Large intestine (tissue), 3 donors: Measurements from ENCODE around the gene ESR2. TPM values are rescaled to one million over a fixed set of nuclear protein-coding genes. Genes with fewer than 3 reads are reported as not detected.
A peak's percentile ranks its signal among the peaks of the same experiment; 100 is the strongest.
"Not testable (repeated sequence)": the region's sequence is repeated elsewhere in the genome, so short reads cannot be mapped to it uniquely, and the experiment has no call there.

ENCODE experiments used
- DNase-seq, 2 donors: peaks; one replicate each; pipeline versions ENCODE4 v3.0.0 to v3.0.0-alpha.2; 2013
- H3K27ac ChIP-seq: one replicate; pipeline ENCODE4 v1.5.1; 2013; ENCODE audit warnings: low read length
- H3K27me3 ChIP-seq: 2 replicates; pipeline ENCODE4 v1.6.1; 2013; ENCODE audit warnings: low read length; ENCODE audit not compliant: control insufficient read depth, insufficient read depth
- H3K36me3 ChIP-seq: 2 replicates; pipeline ENCODE4 v1.6.1; 2013; ENCODE audit warnings: low read length; ENCODE audit not compliant: control insufficient read depth, insufficient read depth
- H3K4me1 ChIP-seq: one replicate; pipeline ENCODE4 v1.6.1; 2013; ENCODE audit warnings: low read length; ENCODE audit not compliant: control insufficient read depth, insufficient read depth
- H3K4me3 ChIP-seq: one replicate; pipeline ENCODE4 v1.5.1; 2013; ENCODE audit warnings: low read length
- H3K9me3 ChIP-seq: one replicate; pipeline ENCODE4 v1.6.1; 2013; ENCODE audit warnings: mild to moderate bottlenecking, low read depth, low read length, moderate library complexity; ENCODE audit not compliant: control insufficient read depth
- WGBS: methylation state at CpG from one replicate; pipeline ENCODE4 v1.1.5; 2013; ENCODE audit warnings: low lambda C conversion rate; ENCODE audit not compliant: insufficient coverage; 5-methylcytosine and 5-hydroxymethylcytosine counted together
- polyA plus RNA-seq: library from polyadenylated mRNA; unstranded; fragments of 120-200 nt; gene quantifications from one replicate; pipeline ENCODE4 v1.2.1, GENCODE V29; 2013

ESR2 gene
- polyA plus RNA-seq, 1 donor: 0.66 TPM

- Histone ChIP-seq H3K36me3 (peaks cover 51% of the 10 kb centered on the region), H3K4me3 (no peak overlapping the region), H3K4me1 (no peaks in the 10 kb centered on the region), H3K9me3 (no peaks in the 10 kb centered on the region), H3K27ac (no peak overlapping the region), H3K27me3 (no peaks in the 10 kb centered on the region)
- WGBS: 100% methylated on average over 1 of the region's 2 CpGs
- DNase-seq: no peak
Observed at GRCh38 chr14:64158608-64159007, 135.6 kb downstream of the ESR2 start.

GRCh38 chr14:64149921-64150320 is 144.2 kb downstream of the ESR2 start:
- Histone ChIP-seq H3K27me3 (no peaks in the 10 kb centered on the region), H3K4me3 (no peak overlapping the region), H3K9me3 (no peaks in the 10 kb centered on the region), H3K4me1 (no peaks in the 10 kb centered on the region), H3K27ac (no peak overlapping the region), H3K36me3 (peaks cover 45% of the 10 kb centered on the region)
- no CpG with 5 or more reads among the region's 8 CpGs for WGBS
- DNase-seq: no peak

- no peaks in the 10 kb centered on the region for H3K4me1 ChIP-seq
- H3K36me3 ChIP-seq: peaks cover 52% of the 10 kb centered on the region
- H3K9me3 ChIP-seq: no peaks in the 10 kb centered on the region
- WGBS: no CpG with 5 or more reads among the region's 7 CpGs
- DNase-seq: no peak
- no peaks in the 10 kb centered on the region for H3K27me3 ChIP-seq
- H3K4me3 ChIP-seq: no peak overlapping the region
- H3K27ac ChIP-seq: no peak overlapping the region
Observed at GRCh38 chr14:64147126-64147790, 146.9 kb downstream of the ESR2 start.

DNA sequence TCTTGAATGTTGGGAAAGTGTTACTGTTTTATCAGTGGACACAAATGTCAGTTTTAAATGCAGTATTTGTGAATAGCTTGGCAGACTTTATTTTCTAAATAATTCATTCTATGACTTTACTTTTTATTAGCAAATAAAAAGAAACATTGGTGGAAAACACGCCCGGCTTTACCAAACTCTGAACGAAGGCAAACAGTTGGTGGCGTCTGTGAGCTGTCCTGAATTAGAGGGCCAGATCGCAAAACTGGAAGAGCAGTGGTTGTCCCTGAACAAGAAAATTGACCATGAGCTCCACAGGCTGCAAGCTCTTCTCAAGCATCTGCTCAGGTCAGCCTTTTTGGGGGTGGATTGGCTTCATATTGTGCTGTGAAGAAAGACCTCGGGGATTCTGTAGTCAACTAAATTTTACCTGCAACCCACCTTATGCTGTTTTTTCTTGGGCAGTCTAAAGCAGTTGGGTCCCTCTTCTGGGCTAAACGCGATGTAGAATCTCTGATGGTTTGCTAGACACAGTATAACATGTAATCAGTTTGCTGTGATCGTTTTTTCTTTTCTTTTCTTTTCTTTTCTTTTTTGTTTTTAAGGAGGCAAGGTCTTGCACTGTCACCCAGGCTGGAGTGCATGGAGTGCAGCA is 156.4 kb downstream of the ESR2 start:
- no CpG with 5 or more reads among the region's 9 CpGs for WGBS
- no peak for DNase-seq
- H3K36me3 ChIP-seq: peaks cover 64% of the 10 kb centered on the region

GRCh38 chr14:64126548-64126947 is 167.6 kb downstream of the ESR2 start:
- H3K4me3 ChIP-seq: no peak overlapping the region
- H3K27ac ChIP-seq: no peak overlapping the region
- DNase-seq: no peak
- no peaks in the 10 kb centered on the region for H3K27me3 ChIP-seq
- no peaks in the 10 kb centered on the region for H3K4me1 ChIP-seq
- no peaks in the 10 kb centered on the region for H3K9me3 ChIP-seq
- no CpG with 5 or more reads among the region's 6 CpGs for WGBS
- H3K36me3 ChIP-seq: peaks cover 70% of the 10 kb centered on the region

More for the DNA sequence above, 156.4 kb downstream of the ESR2 start:
- Histone ChIP-seq H3K9me3 (no peaks in the 10 kb centered on the region), H3K4me1 (no peaks in the 10 kb centered on the region), H3K27me3 (no peaks in the 10 kb centered on the region), H3K27ac (no peak overlapping the region), H3K4me3 (no peak overlapping the region)

DNA sequence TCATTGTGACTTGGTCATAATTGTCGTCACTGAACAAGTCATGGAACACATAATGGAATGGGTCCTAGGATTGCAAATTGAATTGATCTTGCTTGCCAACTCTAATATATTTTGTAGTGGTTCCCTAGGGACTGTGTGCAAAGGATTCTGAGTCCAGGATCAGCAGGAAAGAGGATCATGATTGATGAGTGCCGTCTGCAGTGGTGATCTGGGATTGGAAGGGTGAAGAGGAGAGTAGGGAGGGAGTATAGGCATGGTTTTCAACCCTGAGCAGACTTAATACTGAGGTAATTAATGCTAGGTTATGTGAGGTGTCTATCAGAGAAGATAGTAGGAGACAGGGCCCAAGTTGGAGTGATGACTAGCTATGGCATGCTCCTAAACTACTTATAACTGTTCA is 168.9 kb downstream of the ESR2 start:
- H3K9me3 ChIP-seq: no peaks in the 10 kb centered on the region
- WGBS: no CpG with 5 or more reads among the region's 2 CpGs
- H3K36me3 ChIP-seq: peaks cover 71% of the 10 kb centered on the region
- H3K27ac ChIP-seq: no peak overlapping the region
- DNase-seq: no peak
- H3K27me3 ChIP-seq: no peaks in the 10 kb centered on the region
- no peak overlapping the region for H3K4me3 ChIP-seq
- no peaks in the 10 kb centered on the region for H3K4me1 ChIP-seq

GRCh38 chr14:64123241-64123822 is 170.8 kb downstream of the ESR2 start:
- WGBS: 86% methylated on average over 1 of the region's 5 CpGs
- Histone ChIP-seq H3K27me3 (no peaks in the 10 kb centered on the region), H3K4me1 (no peaks in the 10 kb centered on the region), H3K27ac (no peak overlapping the region), H3K9me3 (no peaks in the 10 kb centered on the region), H3K36me3 (peaks cover 61% of the 10 kb centered on the region), H3K4me3 (no peak overlapping the region)
- peak; percentile 61 to 71 for DNase-seq

DNA sequence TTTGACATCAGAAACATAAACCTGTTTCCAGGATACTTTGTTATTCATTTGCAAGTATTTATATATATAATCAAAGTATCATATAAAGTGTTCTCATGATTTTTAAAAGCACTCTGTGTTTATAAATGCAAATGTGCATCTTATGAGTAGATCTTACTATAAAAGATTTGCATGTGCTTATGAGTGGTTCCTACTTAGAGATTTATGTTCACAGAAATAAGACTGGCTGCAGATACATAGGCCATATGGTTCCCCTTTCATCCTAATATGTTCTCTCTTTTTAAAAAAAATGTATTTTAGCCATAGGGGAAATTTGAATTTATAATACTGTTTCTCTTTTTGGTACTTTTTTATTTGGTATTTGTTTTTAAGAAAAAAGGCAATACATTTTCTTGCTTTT is 174.2 kb downstream of the ESR2 start:
- DNase-seq: no peak
- no peaks in the 10 kb centered on the region for H3K9me3 ChIP-seq
- peaks cover 36% of the 10 kb centered on the region for H3K36me3 ChIP-seq
- H3K4me3 ChIP-seq: no peak overlapping the region
- no peaks in the 10 kb centered on the region for H3K27me3 ChIP-seq
- H3K27ac ChIP-seq: no peak overlapping the region
- peaks cover 3% of the 10 kb centered on the region for H3K4me1 ChIP-seq

- DNase-seq: no peak
- Histone ChIP-seq H3K4me1 (peaks cover 7% of the 10 kb centered on the region), H3K4me3 (no peak overlapping the region), H3K27me3 (no peaks in the 10 kb centered on the region), H3K9me3 (no peaks in the 10 kb centered on the region), H3K36me3 (peaks cover 32% of the 10 kb centered on the region), H3K27ac (no peak overlapping the region)
- WGBS: no CpG with 5 or more reads among the region's 2 CpGs
Observed at GRCh38 chr14:64119500-64119899, 174.7 kb downstream of the ESR2 start.

GRCh38 chr14:64118892-64119291 is 175.3 kb downstream of the ESR2 start:
- 60% methylated on average over 1 of the region's 2 CpGs for WGBS
- H3K36me3 ChIP-seq: peaks cover 28% of the 10 kb centered on the region
- H3K27me3 ChIP-seq: no peaks in the 10 kb centered on the region
- no peaks in the 10 kb centered on the region for H3K9me3 ChIP-seq
- H3K4me3 ChIP-seq: no peak overlapping the region
- peaks cover 10% of the 10 kb centered on the region for H3K4me1 ChIP-seq
- H3K27ac ChIP-seq: no peak overlapping the region
- peak in 1 of 2 donors; percentile 22 for DNase-seq

GRCh38 chr14:64118403-64118742 is 175.8 kb downstream of the ESR2 start:
- H3K27ac ChIP-seq, H3K4me1 ChIP-seq, H3K9me3 ChIP-seq, H3K27me3 ChIP-seq, DNase-seq, H3K4me3 ChIP-seq: not testable (repeated sequence)
- 100% methylated on average over 1 of the region's 7 CpGs for WGBS
- H3K36me3 ChIP-seq: peaks cover 24% of the 10 kb centered on the region
